ENCODE measurements around the gene SLC44A4. TPM values are rescaled to one million over a fixed set of nuclear protein-coding genes. Genes with fewer than 3 reads are reported as not detected.

Gene SLC44A4
- total RNA-seq, 1 experiment from 2014 or later: 3.1 TPM

Other genes starting within 250 kb of the SLC44A4 start
- 366 to 410 TPM (median 396 TPM) in 3 replicates for gene BAG6, start 226.3 kb downstream of the SLC44A4 start, total RNA-seq (2021)
- 3.5 to 4.6 TPM (median 4.3 TPM) in 3 replicates for gene APOM, start 223.1 kb downstream of the SLC44A4 start, total RNA-seq (2021)
- gene C6orf47, start 218.2 kb downstream of the SLC44A4 start, total RNA-seq (2021): 14.0 to 16.3 TPM (median 14.3 TPM) in 3 replicates
- gene GPANK1, start 214.0 kb downstream of the SLC44A4 start, total RNA-seq (2021): 24.3 to 29.1 TPM (median 26.4 TPM) in 3 replicates
- 153 to 183 TPM (median 161 TPM) in 3 replicates for gene CSNK2B, start 212.9 kb downstream of the SLC44A4 start, total RNA-seq (2021)
- 10.7 to 15.7 TPM (median 11.0 TPM) in 3 replicates for gene LY6G5B, start 209.0 kb downstream of the SLC44A4 start, total RNA-seq (2021)
- gene LY6G5C, start 197.9 kb downstream of the SLC44A4 start, total RNA-seq (2021): 0.98 to 1.6 TPM (median 1.0 TPM) in 3 replicates
- gene ABHD16A, start 175.7 kb downstream of the SLC44A4 start, total RNA-seq (2021): 28.6 to 30.3 TPM (median 29.8 TPM) in 3 replicates
- gene LY6G6F, start 172.1 kb downstream of the SLC44A4 start, total RNA-seq (2021): not detected in 3 replicates
- not detected in 3 replicates for gene LY6G6D, start 163.6 kb downstream of the SLC44A4 start, total RNA-seq (2021)
- gene LY6G6C, start 157.3 kb downstream of the SLC44A4 start, total RNA-seq (2021): 0.21 to 0.35 TPM in 2 of 3 replicates, not detected in the other
- gene MPIG6B, start 155.6 kb downstream of the SLC44A4 start, total RNA-seq (2021): 0.09 to 0.11 TPM (median 0.11 TPM) in 3 replicates
- gene DDAH2, start 149.7 kb downstream of the SLC44A4 start, total RNA-seq (2021): 62.2 to 67.3 TPM (median 65.8 TPM) in 3 replicates
- gene CLIC1, start 142.5 kb downstream of the SLC44A4 start, total RNA-seq (2021): 229 to 244 TPM (median 230 TPM) in 3 replicates
- gene MSH5, start 139.0 kb downstream of the SLC44A4 start, total RNA-seq (2021): 43.1 to 62.3 TPM (median 56.1 TPM) in 3 replicates
- 13.3 to 16.9 TPM (median 13.7 TPM) in 3 replicates for gene SAPCD1, start 116.3 kb downstream of the SLC44A4 start, total RNA-seq (2021)
- 1.2 to 1.8 TPM (median 1.4 TPM) in 3 replicates for gene VWA7, start 101.7 kb downstream of the SLC44A4 start, total RNA-seq (2021)
- gene VARS1, start 83.2 kb downstream of the SLC44A4 start, total RNA-seq (2021): 147 to 177 TPM (median 161 TPM) in 3 replicates
- gene LSM2, start 72.0 kb downstream of the SLC44A4 start, total RNA-seq (2021): 104 to 121 TPM (median 119 TPM) in 3 replicates
- gene HSPA1L, start 63.7 kb downstream of the SLC44A4 start, total RNA-seq (2021): 1.2 to 2.1 TPM (median 1.9 TPM) in 3 replicates
- gene HSPA1A, start 63.5 kb downstream of the SLC44A4 start, total RNA-seq (2021): 57.2 to 80.1 TPM (median 75.8 TPM) in 3 replicates
- 75.3 to 105 TPM (median 96.4 TPM) in 3 replicates for gene HSPA1B, start 51.3 kb downstream of the SLC44A4 start, total RNA-seq (2021)
- gene NEU1, start 16.2 kb downstream of the SLC44A4 start, total RNA-seq (2021): 42.6 to 44.8 TPM (median 42.8 TPM) in 3 replicates
- gene EHMT2, start 18.7 kb upstream of the SLC44A4 start, total RNA-seq (2021): 137 to 169 TPM (median 168 TPM) in 3 replicates
- gene ZBTB12, start 23.1 kb upstream of the SLC44A4 start, total RNA-seq (2021): 24.0 to 46.2 TPM (median 44.1 TPM) in 3 replicates
- 1.3 TPM in 3 replicates for gene C2, start 48.7 kb upstream of the SLC44A4 start, total RNA-seq (2021)
- 1.4 to 2.7 TPM (median 1.4 TPM) in 3 replicates for gene CFB, start 67.1 kb upstream of the SLC44A4 start, total RNA-seq (2021)
- gene NELFE, start 80.0 kb upstream of the SLC44A4 start, total RNA-seq (2021): 73.8 to 88.7 TPM (median 79.0 TPM) in 3 replicates
- gene SKIC2, start 80.2 kb upstream of the SLC44A4 start, total RNA-seq (2021): 80.0 to 84.0 TPM (median 81.8 TPM) in 3 replicates
- gene DXO, start 93.1 kb upstream of the SLC44A4 start, total RNA-seq (2021): 13.8 to 16.5 TPM (median 15.7 TPM) in 3 replicates
- gene C4A, start 103.1 kb upstream of the SLC44A4 start, total RNA-seq (2021): 3.8 to 5.2 TPM (median 4.2 TPM) in 3 replicates
- gene C4B, start 135.8 kb upstream of the SLC44A4 start, total RNA-seq (2021): 3.7 to 5.1 TPM (median 5.0 TPM) in 3 replicates
- gene CYP21A2, start 159.4 kb upstream of the SLC44A4 start, total RNA-seq (2021): 1.2 to 1.5 TPM (median 1.4 TPM) in 3 replicates
- 6.4 to 10.9 TPM (median 9.0 TPM) in 3 replicates for gene TNXB, start 230.3 kb upstream of the SLC44A4 start, total RNA-seq (2021)
- gene ATF6B, start 249.2 kb upstream of the SLC44A4 start, total RNA-seq (2021): 46.1 to 49.1 TPM (median 47.5 TPM) in 3 replicates

All from WTC11 (cell line).